Epidermal melanocyte (primary cell): ENCODE data around the gene KCNK3.
"Not testable (repeated sequence)": the region's sequence is repeated elsewhere in the genome, so short reads cannot be mapped to it uniquely, and the experiment has no call there.

Experiments used
- DNase-seq: peaks from one replicate; pipeline ENCODE4 v3.0.0; 2011; ENCODE audit warnings: low spot score; ENCODE audit not compliant: insufficient read length

KCNK3 gene

DNA sequence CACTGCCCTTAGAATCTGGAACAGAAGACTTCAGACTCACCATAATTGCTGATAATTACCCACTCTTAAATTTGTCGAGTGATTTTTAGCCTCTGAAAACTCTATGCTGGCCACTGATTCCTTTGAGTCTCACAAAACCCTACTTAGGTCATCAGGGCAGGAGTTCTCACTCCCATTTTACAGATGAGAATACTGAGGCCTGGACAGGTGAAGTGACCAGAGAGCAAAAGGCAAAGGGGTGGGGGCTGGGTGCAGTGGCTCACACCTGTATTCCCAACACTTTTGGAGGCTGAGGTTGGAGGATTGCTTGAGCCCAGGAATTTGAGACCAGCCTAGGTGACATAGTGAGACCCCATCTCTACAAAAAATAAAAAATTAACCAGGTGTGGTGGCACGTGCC is 36.8 kb downstream of the KCNK3 start:
- DNase-seq = no peak

- DNase-seq = no peak
Observed at GRCh38 chr2:26730549-26731344, 38.2 kb downstream of the KCNK3 start.

GRCh38 chr2:26731714-26732113 is 39.2 kb downstream of the KCNK3 start:
- no peak for DNase-seq

GRCh38 chr2:26732446-26732845 is 39.9 kb downstream of the KCNK3 start:
- no peak for DNase-seq

DNA sequence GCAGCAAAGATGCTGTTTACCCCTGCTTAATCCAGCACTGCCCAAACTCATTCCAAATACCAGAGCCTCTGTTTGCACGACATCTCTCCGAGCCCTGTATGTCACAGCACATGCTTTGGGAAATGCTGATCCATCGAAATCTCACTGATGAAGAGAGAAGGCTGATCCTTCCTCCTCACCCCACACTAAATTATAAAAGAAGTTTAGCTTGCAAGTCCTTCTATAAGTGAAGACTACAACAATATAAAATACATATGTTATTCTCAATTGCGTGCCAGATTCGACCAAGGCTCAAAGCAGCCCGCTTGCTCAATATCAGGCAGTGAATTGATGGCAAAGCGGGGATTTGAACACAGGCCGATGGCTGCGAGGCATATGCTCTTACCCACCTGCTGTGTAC is 40.9 kb downstream of the KCNK3 start:
- DNase-seq = no peak

DNA sequence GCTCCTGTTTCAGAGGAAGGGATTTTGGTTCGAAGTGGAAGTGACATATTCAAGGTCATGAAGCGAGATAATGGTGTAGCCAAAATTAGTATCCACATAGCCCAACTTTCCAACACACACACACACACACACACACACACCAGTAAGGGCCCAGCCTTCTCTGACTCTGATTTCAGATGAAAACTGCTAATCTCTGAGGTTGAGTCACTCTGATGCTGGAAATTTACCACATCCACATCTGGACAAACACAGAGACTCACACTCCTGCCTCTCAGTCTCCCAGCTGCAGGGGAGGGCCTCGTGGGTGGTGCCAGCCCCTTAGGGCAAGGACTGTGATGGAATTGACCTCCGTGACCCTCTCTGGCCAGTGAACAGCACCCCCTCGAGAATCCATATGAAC is 42.6 kb downstream of the KCNK3 start:
- no peak for DNase-seq

GRCh38 chr2:26735883-26736588 is 43.5 kb downstream of the KCNK3 start:
- no peak for DNase-seq

DNA sequence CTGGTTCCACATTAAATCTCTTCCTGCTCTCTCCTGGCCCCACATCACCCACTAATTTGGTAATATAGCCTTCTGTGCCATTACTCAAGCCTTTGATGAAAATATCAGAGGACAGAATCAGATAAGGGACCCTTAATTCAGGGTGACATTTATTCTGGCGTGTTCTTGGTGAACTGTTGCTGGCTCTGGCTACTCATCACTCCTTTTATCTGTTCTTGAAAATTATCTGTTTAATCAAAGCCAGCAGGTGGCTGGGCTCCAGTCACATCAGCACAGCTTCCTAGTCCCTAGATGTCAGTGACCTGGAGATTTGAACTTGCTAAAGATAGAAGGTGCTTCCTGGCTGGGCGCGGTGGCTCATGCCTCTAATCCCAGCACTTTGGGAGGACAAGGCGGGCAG is 44.7 kb downstream of the KCNK3 start:
- DNase-seq = no peak

GRCh38 chr2:26738481-26738880 is 46.0 kb downstream of the KCNK3 start:
- no peak for DNase-seq

- no peak for DNase-seq
Observed at GRCh38 chr2:26739514-26739913, 47.0 kb downstream of the KCNK3 start.

- no peak for DNase-seq
Observed at GRCh38 chr2:26740346-26740745, 47.8 kb downstream of the KCNK3 start.

GRCh38 chr2:26740890-26741302 is 48.4 kb downstream of the KCNK3 start:
- DNase-seq = no peak

DNA sequence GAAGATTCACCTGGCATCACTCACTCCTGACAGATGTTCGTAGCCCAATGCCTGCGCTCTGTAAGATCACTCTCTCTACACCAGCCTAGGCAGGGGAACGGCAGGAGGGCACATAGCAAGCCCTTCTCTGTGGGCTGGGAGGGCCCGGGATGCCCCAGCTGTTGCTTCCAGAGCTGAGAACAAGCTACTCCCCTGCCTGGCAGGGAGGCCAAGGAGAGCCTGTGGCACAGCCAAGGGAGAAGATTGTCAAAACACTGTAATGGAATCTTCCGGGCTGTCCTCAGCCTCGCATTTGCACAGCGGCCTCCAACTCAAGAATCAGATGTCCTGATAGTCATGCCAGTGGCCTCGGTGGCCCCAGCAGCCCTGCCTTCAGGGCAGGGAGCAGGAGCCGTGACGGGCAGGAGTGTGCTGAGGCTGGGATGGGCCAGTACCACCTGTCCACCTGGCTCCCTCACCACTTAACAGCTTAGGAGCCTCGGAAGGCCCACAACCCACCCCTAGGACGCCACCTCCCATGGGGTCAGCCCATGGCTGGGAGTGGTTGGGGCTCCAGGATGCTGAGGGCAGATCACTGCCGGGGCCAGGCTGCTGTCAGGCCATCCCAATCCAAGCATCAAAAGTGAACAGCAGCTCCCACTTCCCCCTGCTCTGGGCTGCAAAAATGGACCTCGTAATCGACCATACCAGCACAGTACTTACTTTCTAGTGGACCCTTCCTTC is 49.7 kb downstream of the KCNK3 start:
- DNase-seq = no peak

DNA sequence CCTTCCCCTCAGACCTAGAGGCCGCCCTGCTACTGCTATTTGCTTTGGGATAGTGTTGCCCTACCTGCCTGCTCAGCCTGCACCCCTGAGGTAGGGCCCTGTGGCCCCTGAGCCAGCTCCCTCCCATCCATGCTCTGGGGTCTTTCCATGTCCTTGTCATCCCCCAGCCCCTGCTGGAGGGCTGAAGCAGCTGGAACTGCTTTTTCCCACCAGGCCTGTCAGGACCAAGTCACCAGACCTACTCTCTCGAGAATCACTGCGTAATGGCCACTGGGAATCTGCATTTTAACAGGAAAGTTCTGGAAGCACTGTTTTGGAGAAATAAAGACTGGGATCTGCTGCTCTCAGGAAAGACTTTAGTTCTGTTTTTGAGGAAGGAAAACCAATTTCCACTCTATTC is 51.3 kb downstream of the KCNK3 start:
- DNase-seq = no peak

DNA sequence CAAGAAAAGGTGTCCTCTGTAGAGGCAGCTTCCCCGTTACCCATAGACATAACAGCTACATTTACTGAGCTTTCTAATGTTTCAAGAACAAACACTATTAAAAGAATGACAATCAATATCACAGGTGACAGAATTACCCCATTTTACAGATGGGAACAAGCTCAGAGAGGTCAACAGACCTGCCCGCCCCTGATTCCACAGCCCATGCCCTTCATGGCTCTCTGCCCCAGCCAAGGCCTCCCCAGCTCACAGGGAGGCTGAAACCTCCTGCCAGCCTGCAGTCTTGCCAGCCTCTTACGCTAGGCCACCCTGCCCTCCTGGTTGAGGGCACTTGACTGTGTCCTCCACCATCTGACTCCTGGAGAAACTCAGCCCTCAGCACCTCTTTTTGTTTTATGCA is 52.4 kb downstream of the KCNK3 start:
- DNase-seq = no peak

- peak; percentile 82 for DNase-seq
Observed at GRCh38 chr2:26745609-26746327, 53.2 kb downstream of the KCNK3 start.

GRCh38 chr2:26746934-26747333 is 54.4 kb downstream of the KCNK3 start:
- no peak for DNase-seq

DNA sequence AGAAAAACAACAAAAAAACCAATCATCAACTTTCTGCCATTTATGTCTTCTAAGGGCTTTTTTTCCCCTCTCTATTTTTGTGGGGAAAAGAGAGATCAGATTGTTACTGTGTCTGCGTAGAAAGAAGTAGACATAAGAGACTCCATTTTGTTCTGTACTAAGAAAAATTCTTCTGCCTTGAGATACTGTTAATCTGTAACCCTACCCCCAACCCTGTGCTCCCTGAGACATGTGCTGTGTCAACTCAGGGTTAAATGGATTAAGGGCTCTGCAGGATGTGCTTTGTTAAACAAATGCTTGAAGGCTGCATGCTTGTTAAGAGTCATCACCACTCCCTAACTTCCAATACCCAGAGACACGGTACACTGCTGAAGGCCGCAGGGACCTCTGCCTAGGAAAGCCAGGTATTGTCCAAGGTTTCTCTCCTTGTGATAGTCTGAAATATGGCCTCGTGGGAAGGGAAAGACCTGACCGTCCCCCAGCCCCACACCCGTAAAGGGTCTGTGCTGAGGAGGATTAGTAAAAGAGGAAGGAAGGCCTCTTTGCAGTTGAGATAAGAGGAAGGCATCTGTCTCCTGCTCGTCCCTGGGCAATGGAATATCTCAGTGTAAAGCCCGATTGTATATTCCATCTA is 57.4 kb downstream of the KCNK3 start:
- not testable (repeated sequence) for DNase-seq

DNA sequence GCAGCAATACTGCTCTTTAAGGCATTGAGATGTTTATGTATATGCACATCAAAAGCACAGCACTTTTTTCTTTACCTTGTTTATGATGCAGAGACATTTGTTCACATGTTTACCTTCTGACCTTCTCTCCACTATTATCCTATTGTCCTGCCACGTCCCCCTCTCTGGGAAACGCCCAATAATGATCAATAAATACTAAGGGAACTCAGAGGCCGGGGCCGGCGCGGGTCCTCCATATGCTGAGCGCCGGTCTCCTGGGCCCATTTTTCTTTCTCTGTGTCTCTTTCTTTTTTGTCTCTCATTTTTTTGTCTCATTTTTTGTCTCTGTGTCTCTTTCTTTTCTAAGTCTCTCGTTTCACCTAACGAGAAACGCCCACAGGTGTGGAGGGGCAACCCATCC is 57.9 kb downstream of the KCNK3 start:
- not testable (repeated sequence) for DNase-seq

DNA sequence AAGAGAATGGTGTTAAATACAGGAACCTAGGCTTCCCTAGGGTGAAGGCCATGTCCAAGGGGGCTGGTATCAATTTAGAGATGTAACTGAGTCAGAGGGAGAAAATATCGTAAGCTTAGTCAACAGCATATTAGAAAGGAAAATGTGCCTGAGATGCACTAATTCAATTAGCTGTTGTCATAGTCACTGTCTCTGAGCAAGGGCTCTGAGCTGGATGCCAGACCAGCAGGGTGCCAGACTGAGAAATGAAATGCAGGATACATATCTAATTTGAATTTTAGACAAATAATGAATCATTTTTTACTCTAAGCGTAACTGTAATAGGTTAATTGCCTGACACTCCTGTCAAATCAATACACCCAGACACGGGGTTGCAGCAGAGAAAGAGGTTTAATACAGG is 60.1 kb downstream of the KCNK3 start:
- DNase-seq = no peak

DNA sequence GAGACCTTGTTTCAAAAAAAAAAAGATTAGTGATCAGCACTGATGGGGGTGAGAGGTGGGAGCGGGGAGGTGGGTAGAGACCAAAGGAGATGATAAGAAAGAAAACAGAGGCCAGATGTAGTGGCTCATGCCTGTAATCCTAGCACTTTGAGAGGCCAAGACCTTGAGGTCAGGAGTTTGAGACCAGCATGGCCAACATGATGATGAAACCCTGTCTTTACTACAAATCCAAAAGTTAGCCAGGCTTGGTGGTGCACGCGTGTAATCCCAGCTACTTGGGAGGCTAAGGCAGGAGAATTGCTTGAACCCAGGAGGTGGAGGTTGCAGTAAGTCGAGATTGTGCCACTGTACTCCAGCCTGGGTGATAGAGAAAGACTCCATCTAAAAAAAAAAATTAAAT is 62.0 kb downstream of the KCNK3 start:
- DNase-seq = no peak
